H1 (cell line): ENCODE data around the gene DPEP2NB. TPM values are rescaled to one million over a fixed set of nuclear protein-coding genes. Genes with fewer than 3 reads are reported as not detected.

Experiments
- CTCF ChIA-PET: fragments of 300-600 bp; sonication (Branson Sonifier 250); formaldehyde crosslinking; loops from one replicate; lab custom pipeline; 2021; ENCODE audit not compliant: partially characterized antibody; lab: Charles Lee
- POLR2A ChIA-PET: fragments of 300-600 bp; sonication (Branson Sonifier 250); formaldehyde crosslinking; loops from one replicate; lab custom pipeline; 2021; ENCODE audit warnings: inconsistent platforms; ENCODE audit not compliant: partially characterized antibody; lab: Charles Lee
- DNase-seq, 2 experiments: peaks; one replicate each; pipeline versions ENCODE4 v3.0.0 to v3.0.0-alpha.2; 2010 to 2022; ENCODE audit warnings: low spot score in 2 of 2, low read depth in 1 of 2, mixed read lengths in 1 of 2
- FAIRE-seq: peaks from 2 replicates; lab custom pipeline; 2011; peaks lifted over from hg19 to GRCh38; lab: Jason Lieb, UNC
- H2AFZ ChIP-seq: 2 replicates; pipeline ENCODE4 v1.8.1; 2012; ENCODE audit warnings: low read length, inconsistent platforms
- H2AK5ac ChIP-seq: 2 replicates; pipeline ENCODE4 v1.6.1; 2013; ENCODE audit warnings: low read depth, low read length
- H2BK120ac ChIP-seq: replicated peaks from 2 replicates; pipeline ENCODE3; 2013; ENCODE audit warnings: low read depth, low read length, inconsistent platforms
- H2BK12ac ChIP-seq: 2 replicates; pipeline ENCODE4 v1.6.1; 2013; ENCODE audit warnings: low read depth, low read length
- H2BK15ac ChIP-seq: 2 replicates; pipeline ENCODE4 v1.6.1; 2013; ENCODE audit warnings: low read length
- H2BK20ac ChIP-seq: 2 replicates; pipeline ENCODE4 v1.6.1; 2013; ENCODE audit warnings: low read length
- H2BK5ac ChIP-seq: 2 replicates; pipeline ENCODE4 v1.6.1; 2013; ENCODE audit warnings: low read depth, low read length
- H3K14ac ChIP-seq: 2 replicates; pipeline ENCODE4 v1.6.1; 2013; ENCODE audit warnings: inconsistent platforms; ENCODE audit not compliant: insufficient read length
- H3K18ac ChIP-seq: 2 replicates; pipeline ENCODE4 v1.6.1; 2013; ENCODE audit warnings: low read length; ENCODE audit errors: extremely low read depth
- H3K23ac ChIP-seq: 2 replicates; pipeline ENCODE4 v1.6.1; 2013; ENCODE audit warnings: inconsistent platforms; ENCODE audit not compliant: insufficient read length
- H3K23me2 ChIP-seq: 2 replicates; pipeline ENCODE4 v1.6.1; 2013; ENCODE audit warnings: low read depth, low read length
- H3K27ac ChIP-seq: 2 replicates; pipeline ENCODE4 v1.6.1; 2011; ENCODE audit warnings: low read depth, low read length, inconsistent platforms
- H3K27me3 ChIP-seq, 4 experiments: replicated peaks in 1 of 4; 1 replicate in 1 of 4; 2 replicates in 3 of 4; pipeline versions ENCODE4 v1.6.1 to v1.8.1; 2011 to 2013; ENCODE audit warnings: low read length in 3 of 4, mild to moderate bottlenecking in 3 of 4, inconsistent platforms in 2 of 4, mixed read lengths in 2 of 4, moderate library complexity in 1 of 4; ENCODE audit not compliant: control insufficient read depth in 3 of 4, insufficient read depth in 3 of 4; ENCODE audit errors: extremely low read depth in 1 of 4
- H3K36me3 ChIP-seq, 4 experiments: 2 replicates each; pipeline versions ENCODE4 v1.6.1 to v1.8.1; 2011 to 2013; ENCODE audit warnings: mild to moderate bottlenecking in 4 of 4, low read length in 3 of 4, moderate library complexity in 2 of 4, control low read depth in 1 of 4, inconsistent platforms in 1 of 4; ENCODE audit not compliant: insufficient read depth in 4 of 4, control insufficient read depth in 2 of 4
- H3K4ac ChIP-seq: replicated peaks from 2 replicates; pipeline ENCODE3; 2013; ENCODE audit warnings: low read length, low read depth, mixed read lengths, inconsistent platforms; ENCODE audit not compliant: insufficient read length
- H3K4me1 ChIP-seq, 4 experiments: replicated peaks in 1 of 4; 1 replicate in 1 of 4; 2 replicates in 3 of 4; pipeline versions ENCODE4 v1.6.1 to v1.8.1; 2011 to 2013; ENCODE audit warnings: low read length in 3 of 4, inconsistent platforms in 2 of 4, mixed read lengths in 1 of 4; ENCODE audit not compliant: insufficient read depth in 4 of 4, control insufficient read depth in 3 of 4
- H3K4me2 ChIP-seq, 2 experiments: 2 replicates each; pipeline versions ENCODE4 v1.6.1 to v1.8.1; 2011 to 2013; ENCODE audit warnings: low read depth in 2 of 2, low read length in 2 of 2, control low read depth in 1 of 2, inconsistent platforms in 1 of 2, mild to moderate bottlenecking in 1 of 2; ENCODE audit not compliant: insufficient read depth in 1 of 2
- H3K4me3 ChIP-seq, 4 experiments: fragments of 200-600, 300-600 bp in 1 of 4; sonication (generic), shearing (Covaris generic), sonication (Bioruptor Twin) in 1 of 4; 2 replicates each; pipeline versions ENCODE4 v1.5.1 to v1.8.1; 2011 to 2016; ENCODE audit warnings: low read length in 4 of 4, low read depth in 3 of 4, control low read depth in 2 of 4, inconsistent platforms in 2 of 4, mild to moderate bottlenecking in 2 of 4, mixed read lengths in 1 of 4, moderate library complexity in 1 of 4; ENCODE audit not compliant: insufficient read depth in 2 of 4; ENCODE audit errors: extremely low read depth in 1 of 4
- H3K56ac ChIP-seq: replicated peaks from 2 replicates; pipeline ENCODE3; 2013; ENCODE audit warnings: low read depth, mild to moderate bottlenecking, mixed read lengths, low read length, inconsistent platforms; ENCODE audit not compliant: insufficient read length
- H3K79me1 ChIP-seq: 2 replicates; pipeline ENCODE4 v1.6.1; 2013; ENCODE audit warnings: low read depth, low read length, control low read depth
- H3K79me2 ChIP-seq, 2 experiments: 2 replicates each; pipeline versions ENCODE4 v1.6.1 to v1.8.1; 2012 to 2013; ENCODE audit warnings: low read length in 2 of 2, mild to moderate bottlenecking in 2 of 2, inconsistent platforms in 1 of 2; ENCODE audit not compliant: insufficient read depth in 2 of 2, control insufficient read depth in 1 of 2
- H3K9ac ChIP-seq, 4 experiments: replicated peaks in 1 of 4; 1 replicate in 1 of 4; 2 replicates in 3 of 4; pipeline versions ENCODE4 v1.6.1 to v1.8.1; 2011 to 2013; ENCODE audit warnings: low read depth in 3 of 4, low read length in 3 of 4, control low read depth in 2 of 4, mild to moderate bottlenecking in 2 of 4, moderate library complexity in 2 of 4, inconsistent platforms in 1 of 4; ENCODE audit errors: extremely low read depth in 1 of 4
- H3K9me3 ChIP-seq, 2 experiments: 2 replicates each; pipeline versions ENCODE4 v1.6.1 to v1.8.1; 2012 to 2013; ENCODE audit warnings: mild to moderate bottlenecking in 2 of 2, moderate library complexity in 2 of 2, control low read depth in 1 of 2, inconsistent platforms in 1 of 2, low read depth in 1 of 2, low read length in 1 of 2, mixed read lengths in 1 of 2; ENCODE audit not compliant: insufficient read depth in 2 of 2
- H4K20me1 ChIP-seq, 2 experiments: replicated peaks in 1 of 2; 2 replicates each; pipeline versions ENCODE3 to v1.8.1; 2011 to 2013; ENCODE audit warnings: inconsistent platforms in 2 of 2, low read length in 2 of 2, mild to moderate bottlenecking in 1 of 2; ENCODE audit not compliant: insufficient read depth in 2 of 2, control insufficient read depth in 1 of 2
- H4K5ac ChIP-seq: 2 replicates; pipeline ENCODE4 v1.6.1; 2013; ENCODE audit warnings: low read length, low read depth, mixed read lengths, inconsistent platforms; ENCODE audit not compliant: insufficient read length
- H4K8ac ChIP-seq: 2 replicates; pipeline ENCODE4 v1.8.0; 2013; ENCODE audit warnings: mild to moderate bottlenecking, moderate library complexity, low read length, inconsistent platforms; ENCODE audit not compliant: insufficient read depth; ENCODE audit errors: extremely low read depth
- H4K91ac ChIP-seq: replicated peaks from 2 replicates; pipeline ENCODE3; 2013; ENCODE audit warnings: low read length, mixed read lengths, inconsistent platforms; ENCODE audit not compliant: insufficient read length
- BRCA1 ChIP-seq: IDR thresholded peaks from 2 replicates; pipeline ENCODE4 v1.6.1; 2012; ENCODE audit warnings: low read depth, low read length, improper control_type of control experiment
- CHD1 ChIP-seq: IDR thresholded peaks from 2 replicates; pipeline ENCODE4 v1.6.1; 2012; ENCODE audit warnings: low read depth, low read length, improper control_type of control experiment
- CHD2 ChIP-seq: IDR thresholded peaks from 2 replicates; pipeline ENCODE4 v1.6.1; 2012; ENCODE audit warnings: low read length, improper control_type of control experiment
- FOSL1 ChIP-seq: IDR thresholded peaks from 2 replicates; pipeline ENCODE4 v1.6.1; 2011; ENCODE audit warnings: mild to moderate bottlenecking, low read depth, low read length, moderate library complexity; ENCODE audit not compliant: insufficient read depth
- HDAC6 ChIP-seq: IDR thresholded peaks from one replicate; pipeline ENCODE4 v1.7.1; 2012; ENCODE audit warnings: low read depth, mild to moderate bottlenecking, inconsistent platforms, low read length, moderate library complexity
- RBBP5 ChIP-seq: IDR thresholded peaks from 2 replicates; pipeline ENCODE4 v1.7.1; 2012; ENCODE audit warnings: low read depth, mild to moderate bottlenecking, inconsistent platforms, low read length, moderate library complexity, borderline replicate concordance
- RFX5 ChIP-seq: IDR thresholded peaks from 2 replicates; pipeline ENCODE4 v1.6.1; 2011; ENCODE audit warnings: low read depth, low read length, improper control_type of control experiment, borderline replicate concordance
- SIN3A ChIP-seq, 2 experiments: IDR thresholded peaks in 1 of 2; conservative IDR thresholded peaks in 1 of 2; 2 replicates each; pipeline ENCODE4 v1.6.1; 2011 to 2012; ENCODE audit warnings: low read length in 2 of 2, improper control_type of control experiment in 1 of 2, low read depth in 1 of 2, mild to moderate bottlenecking in 1 of 2
- SUZ12 ChIP-seq: fragments of 200-600 bp; sonication (generic); IDR thresholded peaks from 2 replicates; pipeline ENCODE4 v1.6.1; 2012; ENCODE audit warnings: mild to moderate bottlenecking, inconsistent platforms, low read length, moderate library complexity, mixed read lengths
- TAF7 ChIP-seq: optimal IDR thresholded peaks from 2 replicates; pipeline ENCODE3; 2011; ENCODE audit warnings: low read depth, mild to moderate bottlenecking, inconsistent platforms, low read length, moderate library complexity, borderline replicate concordance
- WGBS, 2 experiments: shearing (Covaris generic) in 1 of 2; methylation state at CpG; one replicate each; pipeline versions ENCODE4 v1.1.6 to v1.1.7; 2013 to 2015; ENCODE audit warnings: low lambda C conversion rate in 2 of 2, mixed read lengths in 2 of 2, inconsistent platforms in 1 of 2, low coverage in 1 of 2, missing lambda C conversion rate in 1 of 2; ENCODE audit not compliant: insufficient replicate concordance in 2 of 2, insufficient coverage in 1 of 2, insufficient read length in 1 of 2; ENCODE audit errors: extremely low coverage in 1 of 2, missing lambda C conversion rate in 1 of 2; 5-methylcytosine and 5-hydroxymethylcytosine counted together
- polyA plus RNA-seq, 7 experiments: library from polyadenylated mRNA; depleted of rRNA in 3 of 7; stranded (reverse) in 5 of 7; unstranded in 2 of 7; fragments of >200 nt in 5 of 7; fragments of 200-250 nt in 2 of 7; gene quantifications; 1 replicate in 5 of 7; 2 replicates in 1 of 7; 4 replicates in 1 of 7; pipeline versions ENCODE4 v1.2.1 to v1.2.3, GENCODE V29; 2011 to 2013; ENCODE audit warnings: missing spikeins in 2 of 7, mixed read lengths in 2 of 7
- total RNA-seq: library from RNA; stranded (reverse); fragmentation: NEBNext Ultra II Directional; extraction: Animal tissue kit (Norgen Biotek cat#: 25700); gene quantifications from 2 replicates; pipeline ENCODE4 v1.2.1, GENCODE V29; 2021

DPEP2NB gene
- total and polyA plus RNA-seq, 2 of the 8 experiments (the other 6 are each of a cell fraction or from before 2014, with no cell fraction given): not detected

DNA sequence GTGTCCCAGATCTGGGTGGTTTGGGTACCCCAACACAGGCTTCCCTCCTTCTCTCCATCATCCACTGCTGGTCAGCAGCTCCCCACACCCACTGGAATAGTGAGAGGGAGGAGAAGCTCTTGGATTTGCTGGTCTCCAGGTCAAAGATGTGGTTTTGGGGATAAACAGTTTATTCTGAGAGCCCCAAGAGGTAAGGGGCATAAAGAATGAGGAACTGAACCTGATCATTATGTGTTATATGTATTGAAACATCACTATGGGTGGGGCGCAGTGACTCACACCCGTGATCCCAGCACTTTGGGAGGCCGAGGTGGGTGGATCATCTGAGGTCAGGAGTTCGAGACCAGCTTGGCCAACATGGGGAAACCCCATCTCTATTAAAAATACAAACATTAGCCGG lies 20.3 kb downstream of the DPEP2NB start:
- POLR2A ChIA-PET: interaction anchor here (1.2 kb wide), 1 partner anchor 28 kb away, joined by 4 read pairs; the partner anchor contains the start of genes DDX28 and DUS2
- DNase-seq: no peak
- CTCF ChIA-PET: interaction anchor here (0.6 to 2.2 kb wide), 9 partner anchors 9 to 561 kb away, joined by 3 to 13 read pairs (median 4); partner anchors contain the start of genes DDX28 and DUS2

More for the DNA sequence above, 20.3 kb downstream of the DPEP2NB start:
- no peak overlapping the region for H3K14ac ChIP-seq
- no peak overlapping the region for H2BK15ac ChIP-seq
- H4K20me1 ChIP-seq: no peaks in the 10 kb centered on the region
- H2AFZ ChIP-seq: no peak overlapping the region
- no peaks in the 10 kb centered on the region; the same call in 1 of the 2 replicates for H3K79me1 ChIP-seq
- no peak overlapping the region for H3K9ac ChIP-seq
- H3K4me3 ChIP-seq: no peak overlapping the region
- H4K5ac ChIP-seq: no peak overlapping the region
- no peaks in the 10 kb centered on the region; a peak in 3 of 7 replicates for H3K4me1 ChIP-seq
- peaks cover 0 to 12% (median 8%) of the 10 kb centered on the region in 4 experiments; a peak in 5 of 7 replicates for H3K27me3 ChIP-seq
- H2AK5ac ChIP-seq: no peak overlapping the region
- no peaks in the 10 kb centered on the region; the same call in 1 of the 2 replicates for H3K23me2 ChIP-seq
- 92% methylated on average over 5 of the region's 5 CpGs; no CpG with 5 or more reads in 1 of the 2 experiments for WGBS, 2 experiments
- no peak overlapping the region for H3K27ac ChIP-seq
- H3K9me3 ChIP-seq: no peaks in the 10 kb centered on the region
- no peak overlapping the region for H3K56ac ChIP-seq
- H3K23ac ChIP-seq: no peak overlapping the region
- H3K79me2 ChIP-seq: no peaks in the 10 kb centered on the region
- no peaks in the 10 kb centered on the region for H3K36me3 ChIP-seq
- no peak overlapping the region for H3K18ac ChIP-seq
- TF ChIP-seq RBBP5 (no peak), CHD2 (no peak), BRCA1 (no peak), TAF7 (no peak), RFX5 (no peak), HDAC6 (no peak), CHD1 (no peak), SIN3A (conservative IDR thresholded peaks at IDR 0.05 in 1 of 2, IDR thresholded peaks at IDR 0.05 in 1 of 2; ENCODE audit: low read depth in 1 of 2, low read length in 2 of 2) (no peak), FOSL1 (no peak), SUZ12 (no peak)
- no peak overlapping the region for H2BK20ac ChIP-seq
- H3K4me2 ChIP-seq: no peak overlapping the region
- H2BK120ac ChIP-seq: no peak overlapping the region
- no peak for FAIRE-seq
- H4K8ac ChIP-seq: no peak overlapping the region
- H4K91ac ChIP-seq: no peak overlapping the region
- no peak overlapping the region for H2BK12ac ChIP-seq
- no peak overlapping the region for H3K4ac ChIP-seq
- H2BK5ac ChIP-seq: no peak overlapping the region
